HPDE6-E6E7 (cell line): ENCODE results near the gene NPTX1.
"Not testable (repeated sequence)": the region's sequence is repeated elsewhere in the genome, so short reads cannot be mapped to it uniquely, and the experiment has no call there.

ENCODE experiments used
- DNase-seq: peaks from one replicate; pipeline ENCODE4 v3.0.0; 2011; ENCODE audit warnings: missing footprints; ENCODE audit errors: extremely low spot score

Gene NPTX1

GRCh38 chr17:80475910-80476876 is at the start of gene NPTX1:
TSS of gene NPTX1 (minus strand) at chr17:80476607. CDS start at chr17:80476446, 161 bp downstream.
- DNase-seq = no peak

GRCh38 chr17:80523956-80524712 is 47.7 kb upstream of the NPTX1 start:
- DNase-seq = no peak

GRCh38 chr17:80523054-80523744 is 46.8 kb upstream of the NPTX1 start:
- no peak for DNase-seq

- DNase-seq = no peak
These were observed 44.5 kb upstream of the NPTX1 start for GRCh38 chr17:80520810-80521455.

GRCh38 chr17:80519091-80519781 is 42.8 kb upstream of the NPTX1 start:
- no peak for DNase-seq

GRCh38 chr17:80518392-80518791 is 42.0 kb upstream of the NPTX1 start:
- no peak for DNase-seq

GRCh38 chr17:80517641-80518040 is 41.2 kb upstream of the NPTX1 start:
- DNase-seq = no peak

GRCh38 chr17:80516171-80516932 is 39.9 kb upstream of the NPTX1 start:
- DNase-seq = no peak

- DNase-seq = no peak
These were observed 37.5 kb upstream of the NPTX1 start for GRCh38 chr17:80513892-80514291.

GRCh38 chr17:80513201-80513600 is 36.8 kb upstream of the NPTX1 start:
- DNase-seq = no peak

GRCh38 chr17:80512233-80512632 is 35.8 kb upstream of the NPTX1 start:
- DNase-seq = no peak

- no peak for DNase-seq
These were observed 35.1 kb upstream of the NPTX1 start for GRCh38 chr17:80511222-80512180.

- no peak for DNase-seq
These were observed 34.4 kb upstream of the NPTX1 start for GRCh38 chr17:80510772-80511171.

GRCh38 chr17:80510132-80510531 is 33.7 kb upstream of the NPTX1 start:
- no peak for DNase-seq

- DNase-seq = no peak
These were observed 32.9 kb upstream of the NPTX1 start for GRCh38 chr17:80509311-80509710.

- no peak for DNase-seq
These were observed 31.6 kb upstream of the NPTX1 start for GRCh38 chr17:80507965-80508364.

GRCh38 chr17:80507177-80507576 is 30.8 kb upstream of the NPTX1 start:
- DNase-seq = not testable (repeated sequence)

GRCh38 chr17:80504686-80505413 is 28.4 kb upstream of the NPTX1 start:
- no peak for DNase-seq
